C4-2B (cell line): Measurements from ENCODE around the gene PROK1.

Experiments
- H3K27ac ChIP-seq: fragments of 450-650 bp; 2 replicates; pipeline ENCODE4 v1.5.1; 2017
- ZFX ChIP-seq: fragments of 450-650 bp; IDR thresholded peaks from 2 replicates; pipeline ENCODE4 v1.6.1; 2017
- TF ChIP-seq, protein P1 (sequence below): fragments of 450-650 bp; conservative IDR thresholded peaks from 2 replicates; pipeline ENCODE4 v1.5.1; 2017; ENCODE audit warnings: mild to moderate bottlenecking

PROK1 gene

GRCh38 chr1:110489973-110490542, 39.1 kb downstream of the PROK1 start:
- TF ChIP-seq, protein P1, sequence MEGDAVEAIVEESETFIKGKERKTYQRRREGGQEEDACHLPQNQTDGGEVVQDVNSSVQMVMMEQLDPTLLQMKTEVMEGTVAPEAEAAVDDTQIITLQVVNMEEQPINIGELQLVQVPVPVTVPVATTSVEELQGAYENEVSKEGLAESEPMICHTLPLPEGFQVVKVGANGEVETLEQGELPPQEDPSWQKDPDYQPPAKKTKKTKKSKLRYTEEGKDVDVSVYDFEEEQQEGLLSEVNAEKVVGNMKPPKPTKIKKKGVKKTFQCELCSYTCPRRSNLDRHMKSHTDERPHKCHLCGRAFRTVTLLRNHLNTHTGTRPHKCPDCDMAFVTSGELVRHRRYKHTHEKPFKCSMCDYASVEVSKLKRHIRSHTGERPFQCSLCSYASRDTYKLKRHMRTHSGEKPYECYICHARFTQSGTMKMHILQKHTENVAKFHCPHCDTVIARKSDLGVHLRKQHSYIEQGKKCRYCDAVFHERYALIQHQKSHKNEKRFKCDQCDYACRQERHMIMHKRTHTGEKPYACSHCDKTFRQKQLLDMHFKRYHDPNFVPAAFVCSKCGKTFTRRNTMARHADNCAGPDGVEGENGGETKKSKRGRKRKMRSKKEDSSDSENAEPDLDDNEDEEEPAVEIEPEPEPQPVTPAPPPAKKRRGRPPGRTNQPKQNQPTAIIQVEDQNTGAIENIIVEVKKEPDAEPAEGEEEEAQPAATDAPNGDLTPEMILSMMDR: no peak
- no peak for TF ChIP-seq ZFX
- H3K27ac ChIP-seq: no peak overlapping the region

DNA sequence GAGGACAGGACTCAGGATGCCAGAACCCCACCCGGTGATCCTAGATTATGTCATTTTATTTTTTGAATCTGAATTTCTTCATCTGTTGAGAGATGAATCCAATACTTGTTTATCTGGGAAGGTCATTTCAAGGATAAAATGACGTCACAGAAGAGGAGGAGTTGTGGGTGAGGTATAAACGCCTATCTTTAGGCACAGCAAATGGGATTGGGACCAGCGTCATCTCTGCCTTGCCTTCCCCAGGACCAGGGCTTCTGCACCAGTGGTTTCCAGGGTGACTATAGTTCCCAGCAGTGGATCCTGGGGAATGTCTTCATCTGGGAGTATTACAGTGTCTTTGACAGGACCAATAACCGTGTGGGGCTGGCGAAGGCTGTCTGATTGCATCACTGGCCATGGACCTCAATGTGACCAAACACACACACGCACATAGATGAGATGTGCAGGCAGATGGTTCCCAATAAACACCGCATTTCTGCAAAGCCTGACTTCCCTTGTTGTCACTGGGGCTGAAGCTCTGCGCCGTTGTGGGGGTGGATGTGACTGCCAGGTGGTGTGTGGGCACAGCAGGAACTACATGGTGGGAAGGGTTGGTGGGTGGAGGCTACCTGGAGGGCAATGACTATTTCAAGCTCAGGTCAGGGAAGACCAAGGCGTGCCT, 40.0 kb downstream of the PROK1 start:
- H3K27ac ChIP-seq: no peak overlapping the region
- TF ChIP-seq, protein P1: no peak
- TF ChIP-seq ZFX: no peak

DNA sequence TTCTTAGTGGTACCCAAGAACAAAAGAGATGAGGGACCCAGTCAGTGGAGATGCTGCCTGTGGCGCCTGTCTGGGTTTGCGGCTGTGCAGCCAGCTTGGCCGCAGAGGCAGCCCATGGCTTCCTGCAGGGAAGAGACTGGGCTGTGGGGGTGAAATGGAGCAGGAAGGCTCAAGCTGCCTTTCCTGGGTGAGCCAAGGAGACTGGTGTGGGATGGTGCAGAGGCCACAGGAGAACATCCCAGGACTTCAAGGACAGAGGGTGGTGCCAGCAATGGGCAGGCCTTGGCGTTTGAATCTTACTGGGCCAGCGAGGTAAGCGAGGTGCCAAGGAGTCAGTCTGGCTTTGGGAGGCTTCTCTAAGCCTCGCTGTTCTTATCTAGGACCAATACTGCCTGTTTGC, 41.6 kb downstream of the PROK1 start:
- H3K27ac ChIP-seq: no peak overlapping the region
- TF ChIP-seq, protein P1: no peak
- no peak for TF ChIP-seq ZFX

DNA sequence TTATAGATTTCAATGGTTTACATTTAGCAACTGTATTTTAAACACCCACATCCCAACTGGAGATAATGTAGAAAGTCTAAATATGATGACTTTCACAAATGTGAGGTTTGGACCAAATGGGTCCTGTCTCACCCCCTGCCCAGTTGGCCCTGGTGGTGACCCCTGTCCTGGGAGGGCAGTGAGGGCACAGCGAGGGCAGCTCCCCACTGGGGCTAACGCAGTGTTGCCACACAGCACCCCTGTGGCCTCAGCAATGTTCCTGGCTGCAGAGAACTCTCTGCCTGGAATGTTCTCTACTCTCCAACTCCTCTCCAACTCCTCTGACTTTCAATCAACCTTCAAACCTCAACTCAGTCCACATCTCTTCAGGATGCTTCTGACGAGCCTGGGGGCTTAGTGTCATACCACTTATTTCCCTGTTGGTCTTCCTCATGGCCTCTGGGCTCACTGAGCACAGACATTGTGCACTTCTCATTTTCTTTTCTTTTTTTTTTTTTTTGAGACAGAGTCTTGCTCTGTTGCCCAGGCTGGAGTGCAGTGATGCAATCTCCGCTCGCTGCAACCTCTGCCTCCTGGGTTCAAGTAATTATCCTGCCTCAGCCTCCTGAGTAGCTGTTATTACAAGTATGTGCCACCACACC, 42.2 kb downstream of the PROK1 start:
- TF ChIP-seq, protein P1: no peak
- H3K27ac ChIP-seq: no peak overlapping the region

GRCh38 chr1:110494036-110494435, 43.1 kb downstream of the PROK1 start:
- no peak for TF ChIP-seq ZFX
- TF ChIP-seq, protein P1: no peak
- no peak overlapping the region for H3K27ac ChIP-seq

- TF ChIP-seq, protein P1: no peak
- no peak for TF ChIP-seq ZFX
- H3K27ac ChIP-seq: no peak overlapping the region
Observed at GRCh38 chr1:110494522-110495406, 43.8 kb downstream of the PROK1 start.
